Fibroblast of skin of right biceps (primary cell): Measurements from ENCODE around the gene CHRNA5.

Source experiments
- DNase-seq: peaks from one replicate; pipeline ENCODE4 v3.0.0-alpha.2; 2013

The CHRNA5 gene

DNA sequence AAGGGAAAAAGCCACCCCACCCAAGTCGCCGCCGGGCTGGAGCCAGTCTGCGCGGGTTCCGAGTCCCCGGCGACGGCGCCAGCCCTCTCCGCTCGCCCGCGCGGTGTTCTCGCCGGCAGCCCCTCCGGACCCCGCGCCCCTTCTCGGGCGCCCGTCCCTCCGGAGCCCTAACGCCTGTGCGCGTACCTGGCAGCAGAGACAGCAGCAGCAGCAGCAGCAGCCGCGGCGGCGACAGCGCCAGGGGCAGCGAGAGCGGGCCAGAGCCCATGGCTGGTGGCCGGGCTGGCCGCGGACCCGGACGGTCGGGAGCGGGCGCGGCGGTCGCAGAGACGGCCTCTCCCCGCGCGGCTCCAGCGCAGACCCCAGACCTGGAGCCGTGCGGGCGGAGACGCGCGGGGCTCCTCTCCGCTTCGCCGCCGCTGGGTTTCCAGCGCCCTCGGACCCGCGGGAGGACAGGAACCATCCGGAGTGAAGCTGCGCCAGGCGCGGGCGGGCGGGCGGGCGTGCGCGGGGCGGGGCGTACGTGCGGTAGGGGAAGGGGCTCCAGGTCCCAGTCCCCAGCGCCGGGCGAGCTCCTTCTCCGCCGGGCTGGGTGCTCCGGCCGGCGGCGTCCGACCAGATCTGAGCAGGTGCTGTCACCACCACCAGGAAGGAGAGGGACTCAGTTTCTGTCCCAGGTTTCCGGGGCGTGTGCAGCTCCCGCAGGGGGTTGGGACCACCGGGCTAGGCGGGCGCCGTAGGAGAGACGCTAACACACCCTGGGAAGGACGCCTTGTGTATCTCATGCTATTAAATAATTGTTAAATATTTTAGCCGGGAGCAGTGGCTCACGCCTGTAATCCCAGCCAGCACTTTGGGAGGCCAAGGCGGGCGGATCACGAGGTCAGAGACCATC lies 55.5 kb downstream of the CHRNA5 start, which contains the start of gene CHRNA3:
Gene CHRNA3 (minus strand): TSS at position 470 of the 895 bp plus-strand sequence. CDS start 202 bp downstream, at position 268.
- DNase-seq: no peak

DNA sequence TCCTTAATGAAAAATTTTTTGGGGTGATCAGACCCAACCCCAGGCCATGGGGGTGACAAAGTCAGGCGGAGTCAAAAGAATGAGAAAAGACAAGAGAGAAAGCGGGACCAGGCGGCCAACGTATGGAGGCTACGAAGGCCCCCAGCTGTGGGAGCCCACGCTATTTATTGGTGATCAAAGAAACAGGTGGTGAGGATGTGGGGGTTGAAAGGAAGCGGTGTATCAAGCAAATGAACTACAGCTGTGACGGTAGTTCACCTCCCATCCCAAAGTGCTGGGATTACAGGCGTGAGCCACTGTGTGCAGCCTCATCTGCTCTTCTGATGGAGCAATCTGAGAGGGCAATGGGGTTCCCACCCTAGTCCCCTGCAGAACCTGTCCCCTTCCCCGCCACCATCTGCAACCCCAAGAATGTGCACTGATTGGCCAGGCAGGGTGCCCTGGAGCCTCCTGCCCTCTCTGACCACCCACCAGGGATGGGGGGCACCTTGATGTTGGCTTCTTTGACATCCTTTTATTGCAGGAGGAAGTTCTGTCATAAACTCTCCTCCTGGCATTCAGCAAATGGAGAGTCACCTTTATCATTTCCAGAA lies 56.6 kb downstream of the CHRNA5 start:
- DNase-seq: no peak

DNA sequence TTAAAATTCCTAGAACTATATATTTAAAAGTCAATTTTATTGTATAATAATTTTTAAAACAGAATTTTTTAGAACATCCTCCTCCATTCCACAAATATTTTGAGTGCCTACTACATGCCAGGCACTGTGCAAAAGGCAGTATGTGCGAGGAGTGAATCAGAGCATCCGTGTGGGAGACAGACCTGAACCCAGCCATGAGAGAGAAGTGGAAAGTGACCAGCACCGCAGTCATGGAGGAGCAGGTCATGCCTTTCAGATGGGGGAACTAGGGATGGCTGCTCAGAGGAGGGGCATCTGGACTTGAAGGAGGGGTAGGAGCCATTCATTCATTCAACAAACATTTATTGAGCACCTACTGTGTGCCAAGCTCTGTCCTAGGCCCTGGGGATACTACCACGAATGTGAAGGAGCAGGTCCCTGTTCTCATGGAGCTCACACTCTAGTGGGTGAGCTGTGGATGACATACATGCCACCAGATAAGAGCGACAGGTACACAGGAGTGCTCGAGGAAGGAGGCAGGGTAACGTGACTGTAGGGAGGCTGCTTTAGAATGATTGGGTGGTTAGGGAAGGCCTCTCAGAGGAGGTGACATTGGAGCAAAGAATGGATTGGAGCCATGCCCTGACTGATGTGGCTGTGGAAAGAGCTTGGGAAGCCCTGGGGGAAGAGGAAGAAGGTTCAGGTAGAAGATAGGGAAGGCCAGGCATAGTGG lies 58.6 kb downstream of the CHRNA5 start:
- no peak for DNase-seq

DNA sequence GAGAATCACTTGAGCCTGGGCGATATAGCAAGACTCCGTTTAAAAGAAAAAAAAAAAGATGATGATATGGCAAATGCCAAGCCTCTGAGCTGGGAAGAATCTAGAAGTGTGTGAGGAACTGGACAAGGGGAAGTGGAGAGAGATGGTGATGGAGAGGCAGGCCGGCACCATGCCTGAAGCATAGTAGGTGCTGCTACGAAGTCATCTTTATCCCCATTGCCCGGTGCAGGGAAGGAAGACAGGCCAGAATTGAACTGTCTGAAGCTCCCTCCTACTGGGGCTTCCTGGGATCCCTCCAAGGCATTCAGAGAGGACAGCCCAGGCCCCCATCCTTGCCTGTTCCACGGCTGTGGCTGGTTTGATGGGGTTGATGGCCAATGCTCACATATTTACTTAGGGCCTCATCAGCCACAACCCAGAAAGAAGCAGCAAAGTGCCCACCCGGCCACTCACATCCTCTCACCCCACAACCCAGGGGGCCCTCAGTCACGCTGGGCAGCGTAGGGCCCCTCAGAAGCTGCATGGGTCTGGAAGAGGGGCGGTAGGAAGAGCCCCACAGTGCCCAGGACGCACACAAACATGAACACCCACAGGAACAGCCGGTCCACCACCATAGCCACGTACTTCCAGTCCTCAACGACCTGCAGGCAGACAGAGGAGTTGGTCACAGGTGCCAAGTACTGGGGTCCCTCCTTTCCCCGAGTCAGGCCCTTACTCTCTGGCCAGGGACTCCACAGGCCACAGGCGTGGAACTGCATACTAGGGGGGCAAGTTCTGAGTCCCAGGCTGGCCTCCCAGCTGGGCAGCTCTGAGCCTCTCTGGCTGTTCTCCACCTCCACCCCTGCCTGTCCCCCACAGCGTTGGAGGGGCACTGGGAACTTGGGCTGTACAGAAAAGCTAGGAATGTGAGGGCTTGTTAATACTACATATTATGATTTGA lies 59.6 kb downstream of the CHRNA5 start:
- no peak for DNase-seq

DNA sequence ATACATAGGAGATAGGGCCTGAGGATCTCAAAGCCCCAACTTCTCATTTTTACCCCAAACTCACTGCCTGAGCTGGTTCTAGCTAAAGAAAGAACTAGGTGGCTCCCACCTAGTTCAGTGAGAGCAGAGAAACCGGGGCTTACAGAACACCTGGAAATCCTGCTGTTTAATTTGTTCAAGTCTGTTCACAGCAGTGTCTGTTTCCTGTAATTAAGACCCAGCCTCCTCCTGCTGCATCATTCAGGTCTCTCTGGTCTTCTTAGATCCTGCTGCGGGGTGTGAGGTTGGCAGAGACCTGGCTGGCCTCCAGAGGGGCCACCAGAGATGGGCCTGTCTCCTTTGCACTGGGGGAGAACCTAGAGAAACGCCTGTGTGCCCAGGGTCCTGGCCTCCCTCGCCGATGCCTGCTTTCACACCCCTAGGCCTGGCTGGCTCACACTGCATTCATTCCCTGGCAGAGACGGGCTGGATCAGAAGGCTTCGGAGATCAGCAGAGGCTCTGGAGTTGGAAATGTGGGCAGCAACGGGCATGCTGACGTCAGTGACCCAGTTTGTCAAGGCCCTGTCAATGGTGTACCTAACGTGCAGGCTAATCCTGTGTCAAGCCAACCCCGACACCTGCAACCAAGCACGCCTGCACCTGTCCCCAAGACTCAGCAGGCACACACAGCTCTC lies 60.4 kb downstream of the CHRNA5 start:
- DNase-seq: no peak

DNA sequence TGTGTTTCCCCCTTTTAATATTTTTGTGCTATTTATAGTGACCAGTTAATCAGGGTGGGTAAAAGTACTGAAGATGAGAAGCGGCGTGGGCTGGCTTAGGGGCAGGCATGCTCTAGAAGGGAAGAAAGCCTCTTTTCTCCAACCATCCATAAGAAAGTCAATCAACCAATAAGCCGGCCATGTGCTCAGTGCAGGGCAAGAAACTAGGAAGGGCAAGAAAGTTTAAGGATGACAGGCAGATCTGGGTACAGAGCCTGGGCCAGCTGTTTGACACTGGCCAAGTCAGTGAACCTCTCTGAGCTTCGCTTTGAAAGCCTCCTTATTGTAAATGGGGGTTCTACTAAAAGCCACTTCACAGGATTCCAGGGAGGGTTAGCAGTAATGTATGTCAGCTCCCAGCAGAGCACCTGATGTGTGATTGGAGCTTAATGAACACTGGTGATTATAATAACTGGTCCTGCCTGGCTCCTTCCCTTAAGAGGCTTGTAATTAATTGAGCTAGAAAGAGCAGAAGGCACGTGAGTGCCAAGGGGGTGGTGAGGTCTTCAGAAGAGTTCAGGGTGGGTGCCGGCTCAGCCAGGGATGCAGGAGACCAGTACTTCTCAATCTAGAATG lies 61.2 kb downstream of the CHRNA5 start:
- no peak for DNase-seq

DNA sequence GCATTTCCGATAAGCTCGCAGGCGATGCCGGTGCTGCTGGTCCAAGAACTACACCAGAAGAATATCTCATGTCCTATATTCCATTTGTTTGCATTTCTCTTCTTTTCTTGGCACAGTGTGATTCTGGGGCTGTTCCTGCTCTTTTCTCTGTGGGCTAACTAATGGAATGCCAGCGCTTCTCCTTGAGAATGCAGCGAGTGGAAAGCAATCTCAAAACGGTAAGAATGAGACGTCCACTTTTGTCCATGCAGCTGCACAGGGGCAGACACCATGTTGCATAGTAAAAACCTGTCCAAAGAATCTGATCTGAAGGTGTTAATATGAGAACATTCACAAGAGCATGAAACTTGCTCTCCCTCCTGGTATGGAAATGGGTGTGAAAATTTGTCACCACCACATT lies 62.0 kb downstream of the CHRNA5 start:
- no peak for DNase-seq

DNA sequence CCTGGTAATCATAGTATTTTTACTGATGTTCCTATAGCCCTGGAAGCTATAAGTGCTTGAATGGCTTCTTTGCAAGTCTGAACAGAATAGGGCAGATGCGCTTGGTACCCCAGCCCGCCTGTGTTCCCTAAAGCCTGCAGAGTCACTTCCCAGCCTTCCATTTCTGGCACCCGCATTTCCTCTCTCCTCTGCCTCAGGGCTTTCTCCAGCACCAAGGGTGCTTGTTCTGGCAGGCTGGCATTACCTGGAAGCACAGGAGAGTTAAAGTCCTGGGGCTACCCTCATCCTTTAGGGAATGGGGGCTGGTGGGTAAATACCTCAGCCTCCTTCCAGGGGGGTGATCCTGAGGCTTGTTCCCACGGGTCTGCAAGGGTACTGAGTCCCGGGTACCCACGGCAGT lies 62.9 kb downstream of the CHRNA5 start:
- DNase-seq: no peak

DNA sequence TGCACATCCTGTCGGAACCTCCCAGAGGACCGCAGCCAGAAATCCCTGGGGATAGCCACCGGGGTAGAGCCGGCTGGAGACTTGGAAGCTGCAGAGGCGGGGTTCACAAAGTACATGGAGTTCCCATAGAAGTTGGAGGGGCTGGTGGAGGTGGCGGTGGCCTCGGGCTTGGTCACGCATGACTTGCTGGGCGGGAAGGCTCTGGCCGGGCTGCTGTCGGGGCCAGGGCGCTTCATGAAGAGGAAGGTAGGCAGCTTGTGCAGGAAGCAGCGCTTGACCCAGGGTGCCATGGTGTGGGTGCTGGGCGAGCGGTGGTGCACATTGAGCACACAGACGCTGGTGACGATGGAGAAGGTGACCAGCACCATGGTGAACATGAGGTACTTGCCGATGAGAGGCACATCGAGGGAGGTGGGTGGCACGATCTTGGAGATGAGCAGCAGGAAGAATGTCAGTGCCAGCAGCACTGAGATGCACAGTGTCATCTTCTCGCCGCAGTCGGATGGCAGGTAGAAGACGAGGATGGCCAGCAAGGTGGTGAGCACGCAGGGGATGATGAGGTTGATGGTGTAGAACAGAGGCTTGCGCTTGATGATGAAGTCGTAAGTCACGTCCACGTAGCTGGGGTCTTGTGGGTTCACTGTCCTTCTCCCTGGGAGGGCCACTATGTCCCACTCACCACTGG lies 63.9 kb downstream of the CHRNA5 start:
- no peak for DNase-seq

DNA sequence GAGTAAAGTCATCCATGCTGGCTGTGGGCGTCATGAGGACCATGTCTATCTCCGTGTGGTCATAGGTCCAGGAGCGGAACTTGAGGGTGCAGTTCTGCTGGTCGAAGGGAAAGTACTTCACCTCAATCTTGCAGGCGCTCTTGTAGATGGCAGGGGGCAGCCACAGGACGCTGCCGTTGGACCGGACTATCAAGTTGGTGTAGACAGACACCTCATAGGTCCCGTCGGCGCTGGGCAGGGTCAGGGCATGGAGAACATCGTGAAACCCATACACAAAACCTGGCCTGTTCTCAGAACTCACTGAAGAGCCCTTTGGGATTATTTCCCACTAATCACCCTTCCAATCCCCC lies 64.4 kb downstream of the CHRNA5 start:
- no peak for DNase-seq

DNA sequence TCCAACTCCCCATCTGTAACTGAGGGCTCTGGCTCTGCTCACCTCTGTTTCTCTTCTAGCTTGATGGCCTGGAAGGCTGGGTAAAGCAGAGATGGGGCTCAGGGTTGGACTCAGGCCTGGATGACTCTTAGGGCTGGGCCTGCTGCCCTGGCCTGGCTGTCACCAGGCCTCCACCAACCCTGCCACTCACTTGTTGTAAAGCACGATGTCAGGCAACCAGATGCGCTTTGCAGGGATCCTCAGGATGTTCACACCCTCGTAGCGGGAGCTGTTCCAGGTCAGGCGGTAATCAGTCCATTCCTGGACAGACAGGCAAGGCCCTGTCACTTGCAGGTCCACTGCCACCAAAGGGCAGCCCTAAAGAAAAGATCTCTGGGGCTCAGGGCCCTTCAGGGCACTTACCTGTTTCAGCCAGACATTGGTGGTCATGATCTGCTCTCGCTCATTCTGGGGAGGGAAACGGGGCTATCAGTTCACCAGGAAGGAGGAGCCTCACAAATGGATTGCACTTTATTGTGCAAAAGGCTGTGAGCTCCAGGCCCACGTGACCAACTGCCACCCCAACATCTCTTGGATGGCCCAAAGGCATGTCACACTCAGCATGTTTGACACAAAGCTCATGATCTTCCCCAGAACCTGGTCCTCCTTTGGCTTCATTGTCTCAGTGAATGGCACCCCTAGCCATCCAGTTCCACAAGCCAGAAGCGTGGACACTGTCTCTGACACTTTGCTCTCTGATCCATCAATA lies 65.7 kb downstream of the CHRNA5 start:
- no peak for DNase-seq

DNA sequence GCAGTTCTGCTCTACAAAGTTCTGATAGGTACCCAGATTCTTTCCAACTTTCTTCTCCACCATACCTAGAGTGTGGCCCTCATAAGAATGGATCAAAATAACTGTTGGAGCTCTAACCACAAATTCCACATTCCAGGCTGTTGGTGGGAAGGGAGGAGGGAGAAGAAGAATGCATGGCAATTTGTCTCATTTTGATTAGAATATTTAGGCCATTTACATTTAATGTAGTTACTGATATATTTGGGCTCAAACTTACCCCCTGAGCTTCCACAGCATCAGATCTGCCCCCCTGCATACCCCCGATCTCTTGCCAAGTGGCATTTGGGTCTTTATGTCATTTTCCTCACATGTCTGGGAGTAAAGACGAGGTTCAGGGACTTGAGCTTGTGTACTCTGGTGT lies 68.0 kb downstream of the CHRNA5 start:
- no peak for DNase-seq

DNA sequence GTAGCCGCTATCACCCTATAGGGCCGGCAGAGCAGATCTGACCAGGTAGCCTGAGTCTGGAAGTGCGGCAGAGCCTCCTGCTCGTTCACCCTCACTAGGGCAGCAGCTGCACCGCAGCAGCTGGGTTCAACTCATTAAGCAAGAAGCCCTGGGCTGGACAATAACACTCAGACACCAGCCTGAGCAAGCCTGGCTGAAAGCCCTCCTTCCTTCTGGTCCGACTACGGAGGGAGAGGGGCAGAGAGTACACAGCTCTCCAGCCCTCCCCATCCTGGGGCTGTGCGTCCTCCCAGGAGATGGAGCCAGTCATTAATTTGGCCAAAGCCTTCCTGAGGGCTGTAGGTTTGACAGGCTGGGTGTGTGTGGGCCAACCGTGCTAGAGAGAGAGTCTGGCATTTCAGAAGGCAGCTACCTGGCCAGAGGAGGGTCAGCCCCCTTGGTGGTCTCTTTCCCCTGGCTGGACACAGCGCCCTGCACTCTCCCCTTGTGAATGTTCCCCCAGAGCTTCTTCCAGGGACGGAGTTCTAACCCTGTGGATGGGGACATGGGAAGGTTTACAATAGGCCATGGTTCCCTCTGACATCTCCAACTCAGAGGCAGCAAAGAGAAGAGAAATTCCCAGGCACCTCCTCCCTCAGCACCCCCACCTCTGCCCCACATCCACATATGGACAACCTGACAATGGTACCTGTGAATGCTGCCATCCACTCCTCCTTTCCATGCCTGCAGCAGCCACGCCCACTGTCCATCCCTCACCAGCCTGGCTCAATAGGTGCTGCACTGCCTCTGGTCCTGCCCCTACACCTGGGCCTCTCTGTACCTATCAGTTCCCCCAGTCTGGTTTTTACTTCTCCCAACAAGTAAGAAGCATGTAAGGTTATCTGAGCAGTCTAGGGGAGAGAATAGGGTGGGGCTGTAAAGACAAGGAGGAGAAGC lies 69.2 kb downstream of the CHRNA5 start:
- no peak for DNase-seq

DNA sequence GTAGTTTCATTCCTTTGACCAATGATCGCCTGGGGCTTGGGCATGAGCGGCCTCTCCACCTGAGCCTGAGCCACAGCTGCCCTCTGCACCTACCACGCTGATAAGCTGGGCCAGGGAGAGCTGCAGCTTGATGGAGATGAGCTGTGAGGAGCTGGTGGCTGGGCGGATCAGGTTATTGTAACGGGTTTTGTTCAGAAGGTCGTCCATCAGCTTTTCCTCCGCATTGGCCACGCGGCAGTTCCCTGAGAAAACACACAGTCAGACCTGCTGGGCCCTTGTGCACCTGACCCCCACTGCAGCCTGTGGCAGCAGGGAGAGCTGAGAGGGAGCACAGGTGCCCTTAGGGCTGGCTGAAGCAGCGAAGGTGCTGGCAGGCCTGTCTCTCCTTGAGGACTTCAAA lies 70.0 kb downstream of the CHRNA5 start:
- no peak for DNase-seq

DNA sequence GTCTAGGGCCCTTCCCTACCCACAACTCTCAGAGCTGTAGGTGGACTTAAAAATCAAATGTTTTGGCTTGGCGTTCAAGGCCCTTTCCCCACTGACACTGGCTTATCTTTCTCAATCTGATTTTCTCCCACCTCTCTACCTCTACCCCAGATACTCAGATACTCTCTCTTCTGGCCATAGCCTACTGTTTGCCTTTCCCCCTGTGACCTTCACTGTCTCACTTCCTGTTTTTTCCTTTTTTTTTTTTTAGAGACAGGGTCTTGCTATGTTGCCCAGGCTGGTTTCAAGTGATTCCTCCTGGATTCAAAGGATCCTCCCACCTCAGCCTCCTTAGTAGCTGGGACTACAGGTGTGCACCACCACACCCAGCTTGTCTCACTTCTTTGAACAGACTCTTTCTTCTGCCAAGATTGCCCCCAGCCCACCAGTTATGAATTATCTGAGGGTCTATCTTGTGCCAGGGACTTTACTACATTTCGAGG lies 71.1 kb downstream of the CHRNA5 start:
- DNase-seq: no peak

DNA sequence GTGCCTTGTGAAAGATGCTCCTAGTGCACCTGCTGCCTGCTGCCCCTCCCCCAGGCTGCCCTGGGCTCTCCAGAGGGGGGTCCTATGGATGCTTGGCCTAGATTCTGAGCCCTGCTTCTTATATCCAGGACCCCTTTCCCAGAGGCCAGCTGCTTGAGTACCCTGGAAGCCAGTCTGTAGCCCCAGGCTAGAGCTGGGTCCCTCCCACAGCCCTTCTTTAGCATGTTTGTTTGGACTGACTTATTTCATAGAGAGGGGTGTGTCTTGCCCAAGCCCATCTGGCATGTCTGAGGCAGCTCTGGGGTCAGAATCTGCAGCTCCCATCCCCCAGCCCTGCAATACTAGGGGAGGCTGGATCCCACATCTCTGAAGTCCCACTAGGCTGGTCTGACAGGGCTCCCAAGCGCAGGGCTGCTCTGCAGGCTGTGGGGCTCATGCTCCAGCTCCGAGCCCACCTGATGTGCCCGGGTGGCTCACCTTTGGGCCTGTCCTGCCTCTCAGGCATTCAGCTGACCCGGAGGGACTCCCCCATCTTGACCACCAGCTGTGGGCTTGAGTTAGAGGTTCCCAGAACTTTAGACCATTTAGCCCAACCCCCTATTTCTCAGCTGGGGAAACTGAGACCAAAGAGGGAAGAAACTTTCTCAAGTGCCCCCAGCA lies 72.6 kb downstream of the CHRNA5 start:
- DNase-seq: no peak

DNA sequence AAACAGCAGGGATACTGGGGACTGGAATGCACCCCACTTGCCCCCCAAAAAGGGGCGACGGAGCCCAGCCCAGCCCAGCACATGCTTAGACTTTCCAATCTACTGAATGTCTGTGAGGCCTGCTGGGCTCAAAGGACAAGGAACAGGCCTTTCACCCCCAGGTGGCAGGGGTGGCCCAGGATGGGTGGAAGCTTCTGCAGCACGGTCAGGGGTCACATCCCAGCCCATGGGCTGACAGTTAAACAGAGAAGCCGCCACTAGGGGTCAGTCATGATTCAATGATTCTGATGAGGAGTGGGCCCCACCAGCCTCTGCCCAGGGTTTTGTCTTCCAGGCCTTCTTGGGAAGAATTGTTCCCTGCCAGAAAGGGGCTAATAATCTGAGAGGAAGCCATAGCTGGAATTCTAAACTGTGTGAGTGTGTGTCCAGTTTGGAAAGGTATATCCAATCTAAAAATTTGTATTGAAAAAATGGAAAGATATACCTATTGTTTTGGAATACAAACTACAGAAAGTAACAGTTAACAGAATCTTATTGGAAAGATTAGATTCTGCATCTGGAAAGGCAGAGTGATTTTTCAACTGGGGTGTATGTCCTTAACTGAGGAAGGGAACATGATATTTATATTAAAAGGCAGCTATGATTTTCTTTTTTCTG lies 73.5 kb downstream of the CHRNA5 start:
- peak; percentile 26 for DNase-seq
